Effector memory CD4-positive, alpha-beta T cell (primary cell): ENCODE measurements around the gene BASP1.
"Not testable (repeated sequence)": the region's sequence is repeated elsewhere in the genome, so short reads cannot be mapped to it uniquely, and the experiment has no call there.

ENCODE experiments used
- DNase-seq, 3 donors: peaks; one replicate each; pipeline ENCODE4 v3.0.0-alpha.2; 2020
- H3K27ac ChIP-seq: 2 replicates; pipeline ENCODE4 v1.7.0; 2013; ENCODE audit warnings: mild to moderate bottlenecking, low read length, moderate library complexity; ENCODE audit not compliant: insufficient read depth, poor library complexity, severe bottlenecking
- H3K27me3 ChIP-seq: replicated peaks from 2 replicates; pipeline ENCODE4 v1.7.0; 2013; ENCODE audit warnings: mild to moderate bottlenecking, low read length; ENCODE audit not compliant: insufficient read depth, control insufficient read depth, poor library complexity, severe bottlenecking
- H3K36me3 ChIP-seq: 2 replicates; pipeline ENCODE4 v1.7.0; 2013; ENCODE audit warnings: mild to moderate bottlenecking, low read length, moderate library complexity; ENCODE audit not compliant: control insufficient read depth, insufficient read depth
- H3K4me1 ChIP-seq: 2 replicates; pipeline ENCODE4 v1.7.0; 2013; ENCODE audit warnings: low read length, mild to moderate bottlenecking; ENCODE audit not compliant: control insufficient read depth, insufficient read depth, poor library complexity, severe bottlenecking
- H3K4me3 ChIP-seq: 2 replicates; pipeline ENCODE4 v1.7.0; 2013; ENCODE audit warnings: low read length, low read depth, mild to moderate bottlenecking; ENCODE audit not compliant: insufficient read depth, poor library complexity, severe bottlenecking
- H3K9me3 ChIP-seq: 2 replicates; pipeline ENCODE4 v1.7.0; 2013; ENCODE audit warnings: mild to moderate bottlenecking, low read length, moderate library complexity; ENCODE audit not compliant: control insufficient read depth

BASP1 gene

GRCh38 chr5:17310502-17310901 lies 93.1 kb downstream of the BASP1 start:
- H3K27me3 ChIP-seq, H3K36me3 ChIP-seq, H3K4me1 ChIP-seq, DNase-seq, H3K27ac ChIP-seq, H3K9me3 ChIP-seq, H3K4me3 ChIP-seq: not testable (repeated sequence)

- not testable (repeated sequence) for H3K27ac ChIP-seq, DNase-seq, H3K4me3 ChIP-seq, H3K36me3 ChIP-seq, H3K4me1 ChIP-seq, H3K9me3 ChIP-seq, H3K27me3 ChIP-seq
Measured at GRCh38 chr5:17311811-17312210, 94.4 kb downstream of the BASP1 start.

- Histone ChIP-seq H3K4me3 (no peak overlapping the region), H3K4me1 (no peaks in the 10 kb centered on the region), H3K27me3 (no peaks in the 10 kb centered on the region), H3K36me3 (no peaks in the 10 kb centered on the region), H3K9me3 (no peaks in the 10 kb centered on the region), H3K27ac (no peak overlapping the region)
- no peak for DNase-seq
Measured at GRCh38 chr5:17312358-17312757, 94.9 kb downstream of the BASP1 start.

- Histone ChIP-seq H3K4me3 (no peak overlapping the region), H3K36me3 (no peaks in the 10 kb centered on the region), H3K27ac (no peak overlapping the region), H3K4me1 (no peaks in the 10 kb centered on the region), H3K27me3 (no peaks in the 10 kb centered on the region), H3K9me3 (no peaks in the 10 kb centered on the region)
- no peak for DNase-seq
Measured at GRCh38 chr5:17314907-17315471, 97.6 kb downstream of the BASP1 start.

- no peak for DNase-seq
- H3K4me1 ChIP-seq, result no peaks in the 10 kb centered on the region
- H3K9me3 ChIP-seq, result no peaks in the 10 kb centered on the region
- no peak overlapping the region for H3K4me3 ChIP-seq
- H3K27me3 ChIP-seq, result no peaks in the 10 kb centered on the region
- H3K27ac ChIP-seq, result no peak overlapping the region
- H3K36me3 ChIP-seq, result no peaks in the 10 kb centered on the region
Measured at GRCh38 chr5:17315710-17316221, 98.3 kb downstream of the BASP1 start.

- DNase-seq, result no peak
- no peaks in the 10 kb centered on the region for H3K9me3 ChIP-seq
- H3K4me1 ChIP-seq, result no peaks in the 10 kb centered on the region
- H3K4me3 ChIP-seq, result no peak overlapping the region
- no peak overlapping the region for H3K27ac ChIP-seq
- H3K27me3 ChIP-seq, result no peaks in the 10 kb centered on the region
- H3K36me3 ChIP-seq, result no peaks in the 10 kb centered on the region
Measured at GRCh38 chr5:17316970-17317459, 99.6 kb downstream of the BASP1 start.

GRCh38 chr5:17317473-17317872 lies 100.0 kb downstream of the BASP1 start:
- H3K27ac ChIP-seq, result no peak overlapping the region
- H3K4me3 ChIP-seq, result no peak overlapping the region
- no peaks in the 10 kb centered on the region for H3K4me1 ChIP-seq
- H3K36me3 ChIP-seq, result no peaks in the 10 kb centered on the region
- no peak for DNase-seq
- no peaks in the 10 kb centered on the region for H3K9me3 ChIP-seq
- H3K27me3 ChIP-seq, result no peaks in the 10 kb centered on the region

- H3K27ac ChIP-seq, H3K9me3 ChIP-seq, DNase-seq, H3K36me3 ChIP-seq, H3K27me3 ChIP-seq, H3K4me1 ChIP-seq, H3K4me3 ChIP-seq: not testable (repeated sequence)
Measured at GRCh38 chr5:17319095-17319494, 101.7 kb downstream of the BASP1 start.

- no peaks in the 10 kb centered on the region for H3K9me3 ChIP-seq
- H3K27ac ChIP-seq, result no peak overlapping the region
- no peaks in the 10 kb centered on the region for H3K36me3 ChIP-seq
- no peaks in the 10 kb centered on the region for H3K27me3 ChIP-seq
- H3K4me3 ChIP-seq, result no peak overlapping the region
- DNase-seq, result no peak
- no peaks in the 10 kb centered on the region for H3K4me1 ChIP-seq
Measured at GRCh38 chr5:17325770-17326599, 108.6 kb downstream of the BASP1 start.
